BLaER1 treated with 17β-estradiol and CSF1 and Interleukin-3, amounts not matched to agents 10 nM and 100 nM (cell line): ENCODE data around the gene CSTF1.

ENCODE experiments used
- H3K27ac ChIP-seq, 11 experiments: shearing (Covaris generic); formaldehyde crosslinking; 2 replicates each; pipeline ENCODE4 v1.8.1; 2022
- H3K27me3 ChIP-seq, 11 experiments: shearing (Covaris generic); formaldehyde crosslinking; 2 replicates each; pipeline ENCODE4 v1.8.1; 2022
- H3K36me3 ChIP-seq, 11 experiments: shearing (Covaris generic); formaldehyde crosslinking; 2 replicates each; pipeline ENCODE4 v1.8.1; 2022
- H3K4me1 ChIP-seq, 10 experiments: shearing (Covaris generic); formaldehyde crosslinking; 2 replicates each; pipeline ENCODE4 v1.8.1; 2022
- H3K4me2 ChIP-seq, 11 experiments: shearing (Covaris generic); formaldehyde crosslinking; 2 replicates each; pipeline ENCODE4 v1.8.1; 2022
- H3K4me3 ChIP-seq, 10 experiments: shearing (Covaris generic); formaldehyde crosslinking; 2 replicates each; pipeline ENCODE4 v1.8.1; 2022
- H3K9ac ChIP-seq, 11 experiments: shearing (Covaris generic); formaldehyde crosslinking; 2 replicates each; pipeline ENCODE4 v1.8.1; 2022
- H3K9me3 ChIP-seq, 11 experiments: shearing (Covaris generic); formaldehyde crosslinking; replicated peaks in 1 of 11; 2 replicates each; pipeline ENCODE4 v1.8.1; 2022
- H4K20me1 ChIP-seq, 11 experiments: shearing (Covaris generic); formaldehyde crosslinking; 2 replicates each; pipeline ENCODE4 v1.8.1; 2022
- Cebpa-rat ChIP-seq, 11 experiments: shearing (Covaris generic); IDR thresholded peaks; 2 replicates each; pipeline ENCODE4 v1.8.1; 2022

CSTF1 gene

GRCh38 chr20:56414842-56415765 is 22.7 kb downstream of the CSTF1 start:
- peaks cover 0 to 10% (median 2%) of the 10 kb centered on the region in 11 experiments; a peak in 4 of 22 replicates for H3K36me3 ChIP-seq

GRCh38 chr20:56417402-56417801 is 25.0 kb downstream of the CSTF1 start:
- H3K27me3 ChIP-seq: peaks cover 0 to 6% (median 0%) of the 10 kb centered on the region in 11 experiments; a peak in 1 of 22 replicates
- H3K36me3 ChIP-seq: peaks cover 0 to 9% (median 0%) of the 10 kb centered on the region in 11 experiments; a peak in 2 of 22 replicates
- TF ChIP-seq Cebpa-rat (IDR thresholded peaks at IDR 0.05): no peak
- H3K27ac ChIP-seq: peak overlapping the region in 2 of 11 experiments; percentile 54 to 84; a peak in 2 of 22 replicates
- H3K4me1 ChIP-seq: peaks cover 0 to 89% (median 50%) of the 10 kb centered on the region in 10 experiments; a peak in 17 of 20 replicates
- H3K9ac ChIP-seq: no peak overlapping the region
- no peaks in the 10 kb centered on the region for H4K20me1 ChIP-seq
- peak overlapping the region in 6 of 11 experiments; percentile 78 to 84 (median 79); a peak in 9 of 22 replicates for H3K4me2 ChIP-seq
- no peak overlapping the region for H3K4me3 ChIP-seq
- H3K9me3 ChIP-seq: no peaks in the 10 kb centered on the region

More at GRCh38 chr20:56414842-56415765, 22.7 kb downstream of the CSTF1 start:
- Histone ChIP-seq H3K9me3 (no peaks in the 10 kb centered on the region), H3K9ac (no peak overlapping the region), H4K20me1 (peaks cover 0 to 11% (median 0%) of the 10 kb centered on the region in 11 experiments; a peak in 2 of 22 replicates), H3K4me1 (peaks cover 15 to 87% (median 52%) of the 10 kb centered on the region in 10 experiments), H3K4me2 (peak overlapping the region in 3 of 11 experiments; percentile 20 to 95 (median 95); a peak in 5 of 22 replicates), H3K27me3 (peaks cover 0 to 6% (median 0%) of the 10 kb centered on the region in 11 experiments; a peak in 1 of 22 replicates), H3K4me3 (no peak overlapping the region), H3K27ac (no peak overlapping the region)
- no peak for TF ChIP-seq Cebpa-rat (IDR thresholded peaks at IDR 0.05)

GRCh38 chr20:56417911-56418310 is 25.5 kb downstream of the CSTF1 start:
- H3K4me3 ChIP-seq: no peak overlapping the region
- TF ChIP-seq Cebpa-rat (IDR thresholded peaks at IDR 0.05): no peak
- no peaks in the 10 kb centered on the region for H3K9me3 ChIP-seq
- peak overlapping the region in 10 of 11 experiments; percentile 50 to 84 (median 69); a peak in 16 of 22 replicates for H3K27ac ChIP-seq
- H4K20me1 ChIP-seq: no peaks in the 10 kb centered on the region
- peak overlapping the region in 7 of 11 experiments; percentile 62 to 84 (median 79); a peak in 13 of 22 replicates for H3K4me2 ChIP-seq
- H3K4me1 ChIP-seq: peaks cover 0 to 89% (median 50%) of the 10 kb centered on the region in 10 experiments; a peak in 17 of 20 replicates
- H3K9ac ChIP-seq: no peak overlapping the region; a peak in 1 of 22 replicates
- H3K36me3 ChIP-seq: peaks cover 0 to 5% (median 0%) of the 10 kb centered on the region in 11 experiments; a peak in 2 of 22 replicates
- peaks cover 0 to 6% (median 0%) of the 10 kb centered on the region in 11 experiments; a peak in 1 of 22 replicates for H3K27me3 ChIP-seq

- Histone ChIP-seq H3K4me1 (peaks cover 0 to 89% (median 52%) of the 10 kb centered on the region in 10 experiments; a peak in 17 of 20 replicates), H3K4me2 (peak overlapping the region in 10 of 11 experiments; percentile 17 to 84 (median 78); a peak in 18 of 22 replicates), H3K36me3 (peaks cover 0 to 4% (median 0%) of the 10 kb centered on the region in 11 experiments; a peak in 1 of 22 replicates), H3K9me3 (no peaks in the 10 kb centered on the region), H3K27ac (peak overlapping the region in 10 of 11 experiments; percentile 50 to 84 (median 69); a peak in 17 of 22 replicates), H3K27me3 (peaks cover 0 to 6% (median 0%) of the 10 kb centered on the region in 11 experiments; a peak in 1 of 22 replicates), H3K4me3 (no peak overlapping the region), H4K20me1 (no peaks in the 10 kb centered on the region), H3K9ac (no peak overlapping the region; a peak in 2 of 22 replicates)
- no peak for TF ChIP-seq Cebpa-rat (IDR thresholded peaks at IDR 0.05)
Measured at GRCh38 chr20:56418385-56418861, 26.0 kb downstream of the CSTF1 start.

DNA sequence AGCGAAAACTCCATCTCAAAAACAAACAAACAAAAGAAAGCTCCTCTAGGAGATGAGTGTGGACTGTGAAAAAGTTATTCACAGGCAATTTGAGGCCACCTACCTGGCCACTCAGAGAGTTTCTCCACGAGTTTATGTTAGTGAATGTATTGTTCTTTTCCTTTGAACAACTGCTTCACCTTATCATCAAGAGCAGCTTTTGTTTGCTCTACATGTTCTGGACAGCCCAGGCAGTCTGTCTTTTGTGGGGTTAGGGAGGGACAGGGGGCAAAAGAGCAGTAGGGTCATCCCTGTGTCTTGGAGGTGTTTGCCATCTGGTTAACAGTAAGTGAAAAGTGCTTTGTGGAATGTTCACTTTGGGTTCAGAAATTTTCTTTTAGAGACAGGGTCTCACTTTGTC is 27.6 kb downstream of the CSTF1 start:
- Histone ChIP-seq H4K20me1 (no peaks in the 10 kb centered on the region), H3K27me3 (peaks cover 0 to 10% (median 0%) of the 10 kb centered on the region in 11 experiments; a peak in 5 of 22 replicates), H3K4me2 (peak overlapping the region in 8 of 11 experiments; percentile 56 to 84 (median 79); a peak in 14 of 22 replicates), H3K9ac (no peak overlapping the region; a peak in 1 of 22 replicates), H3K27ac (peak overlapping the region in 8 of 11 experiments; percentile 21 to 84 (median 72); a peak in 15 of 22 replicates), H3K36me3 (no peaks in the 10 kb centered on the region), H3K4me3 (no peak overlapping the region), H3K9me3 (no peaks in the 10 kb centered on the region), H3K4me1 (peaks cover 0 to 88% (median 52%) of the 10 kb centered on the region in 10 experiments; a peak in 17 of 20 replicates)
- no peak for TF ChIP-seq Cebpa-rat (IDR thresholded peaks at IDR 0.05)

DNA sequence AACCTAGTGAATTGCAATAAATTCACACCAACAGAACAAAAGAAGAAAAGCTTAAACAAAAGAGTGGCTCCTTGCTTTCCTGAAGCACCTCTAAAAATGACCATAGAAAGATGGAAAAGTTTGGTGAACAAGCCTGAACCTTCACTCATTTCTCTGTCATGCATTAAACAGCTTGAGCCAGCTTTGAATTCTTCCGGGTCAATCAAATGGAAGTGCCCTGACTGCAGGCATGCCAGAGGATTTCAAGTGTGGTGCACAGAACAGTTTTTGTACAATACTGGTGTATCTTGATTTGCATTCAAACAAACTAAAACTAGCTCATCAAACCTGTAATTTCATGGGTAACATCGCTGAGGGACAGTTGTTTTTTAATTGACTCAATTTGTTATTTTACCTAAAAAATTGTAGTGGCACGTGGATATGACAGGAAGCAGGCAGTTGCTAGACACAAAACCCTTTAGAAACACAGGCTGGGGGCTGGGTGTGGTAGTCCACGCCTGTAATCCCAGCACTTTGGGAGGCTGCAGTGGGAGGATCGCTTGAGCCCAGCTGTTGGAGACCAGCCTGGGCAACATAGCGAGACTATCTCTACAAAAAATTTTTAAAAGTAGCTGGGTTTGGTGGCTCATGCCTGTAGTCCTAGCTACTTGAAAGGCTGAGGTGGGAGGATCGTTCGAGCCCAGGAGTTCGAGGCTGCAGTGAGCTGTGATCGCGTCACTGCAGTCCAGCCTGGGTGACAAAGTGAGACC is 28.7 kb downstream of the CSTF1 start:
- H3K27me3 ChIP-seq: peaks cover 0 to 21% (median 0%) of the 10 kb centered on the region in 11 experiments; a peak in 5 of 22 replicates
- no peaks in the 10 kb centered on the region for H3K9me3 ChIP-seq
- TF ChIP-seq Cebpa-rat (IDR thresholded peaks at IDR 0.05): no peak
- H3K4me3 ChIP-seq: no peak overlapping the region
- H3K4me1 ChIP-seq: peaks cover 0 to 84% (median 52%) of the 10 kb centered on the region in 10 experiments; a peak in 17 of 20 replicates
- peak overlapping the region in 6 of 11 experiments; percentile 10 to 84 (median 79); a peak in 10 of 22 replicates for H3K4me2 ChIP-seq
- no peaks in the 10 kb centered on the region for H4K20me1 ChIP-seq
- peak overlapping the region in 2 of 11 experiments; percentile 7 to 84; a peak in 1 of 22 replicates for H3K27ac ChIP-seq
- H3K36me3 ChIP-seq: no peaks in the 10 kb centered on the region
- H3K9ac ChIP-seq: no peak overlapping the region

DNA sequence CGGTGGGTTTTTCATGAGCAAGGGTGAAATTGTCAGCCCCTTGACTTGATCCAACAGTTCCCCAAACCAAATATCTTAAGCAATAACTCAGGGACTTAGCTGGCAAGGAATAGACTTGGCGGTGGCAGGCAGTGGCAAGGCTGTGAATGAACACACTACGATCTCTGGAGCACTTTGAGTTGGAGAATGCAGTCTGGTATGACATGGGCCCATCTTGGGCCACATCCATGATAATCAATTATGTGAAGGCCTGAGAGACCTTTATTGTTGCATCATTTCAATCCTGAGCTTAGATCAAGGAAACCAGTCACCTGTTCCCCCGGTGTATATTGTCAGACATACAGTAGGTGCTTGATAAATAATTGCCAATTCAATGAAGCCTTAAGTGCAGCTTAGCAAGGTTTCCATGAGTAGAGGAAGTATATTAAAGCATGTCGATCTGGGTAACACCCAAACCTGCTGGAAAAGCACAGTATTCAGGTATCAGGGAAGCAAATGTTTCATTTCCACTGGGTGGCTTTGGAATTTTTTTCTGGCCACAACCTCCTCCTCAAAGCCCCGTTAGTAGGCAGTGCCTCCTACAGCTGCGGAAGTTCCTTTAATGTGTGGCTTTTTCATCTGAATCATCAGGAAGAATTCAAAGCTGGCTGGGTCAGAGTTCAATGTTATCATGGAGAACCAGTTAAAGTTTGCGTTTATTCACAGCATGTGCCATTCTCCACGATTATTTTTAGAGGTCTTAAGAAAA is 29.8 kb downstream of the CSTF1 start:
- Histone ChIP-seq H3K4me1 (peaks cover 0 to 89% (median 52%) of the 10 kb centered on the region in 10 experiments; a peak in 17 of 20 replicates), H3K4me3 (no peak overlapping the region), H3K36me3 (no peaks in the 10 kb centered on the region), H3K27ac (no peak overlapping the region), H3K27me3 (peaks cover 0 to 20% (median 0%) of the 10 kb centered on the region in 11 experiments; a peak in 5 of 22 replicates), H3K9me3 (no peaks in the 10 kb centered on the region), H3K4me2 (peak overlapping the region in 6 of 11 experiments; percentile 9 to 79 (median 78); a peak in 11 of 22 replicates), H3K9ac (no peak overlapping the region), H4K20me1 (no peaks in the 10 kb centered on the region)
- no peak for TF ChIP-seq Cebpa-rat (IDR thresholded peaks at IDR 0.05)
